Muscle layer of duodenum (tissue), 2 donors: ENCODE data around the gene RSPH9.

Experiments used
- H3K27ac ChIP-seq: one replicate; pipeline ENCODE4 v1.7.0; 2013; ENCODE audit warnings: mild to moderate bottlenecking, low read length
- H3K27me3 ChIP-seq: one replicate; pipeline ENCODE4 v1.7.0; 2013; ENCODE audit warnings: low read depth, mild to moderate bottlenecking, control low read depth, low read length
- H3K36me3 ChIP-seq, 2 donors: one replicate each; pipeline ENCODE4 v1.7.0; 2013; ENCODE audit warnings: low read length in 2 of 2, control low read depth in 1 of 2, mild to moderate bottlenecking in 1 of 2; ENCODE audit not compliant: insufficient read depth in 2 of 2, control insufficient read depth in 1 of 2
- H3K4me1 ChIP-seq, 2 donors: one replicate each; pipeline ENCODE4 v1.7.0; 2013; ENCODE audit warnings: low read length in 2 of 2, mild to moderate bottlenecking in 2 of 2, control low read depth in 1 of 2, moderate library complexity in 1 of 2; ENCODE audit not compliant: insufficient read depth in 2 of 2, control insufficient read depth in 1 of 2
- H3K4me3 ChIP-seq, 2 donors: one replicate each; pipeline ENCODE4 v1.7.0; 2013; ENCODE audit warnings: low read length in 2 of 2, low read depth in 1 of 2, mild to moderate bottlenecking in 1 of 2
- H3K9me3 ChIP-seq, 2 donors: one replicate each; pipeline ENCODE4 v1.7.0; 2013; ENCODE audit warnings: low read length in 2 of 2, control low read depth in 1 of 2, mild to moderate bottlenecking in 1 of 2; ENCODE audit not compliant: control insufficient read depth in 1 of 2
- donor health status: healthy.

RSPH9 gene

GRCh38 chr6:43670623-43670986 is 25.8 kb downstream of the RSPH9 start:
- Histone ChIP-seq H3K4me1 (peaks cover 15 to 41% of the 10 kb centered on the region in 2 donors), H3K27ac (no peak overlapping the region), H3K4me3 (no peak overlapping the region), H3K36me3 (peaks cover 37 to 48% of the 10 kb centered on the region in 2 donors), H3K9me3 (no peaks in the 10 kb centered on the region), H3K27me3 (no peaks in the 10 kb centered on the region)

DNA sequence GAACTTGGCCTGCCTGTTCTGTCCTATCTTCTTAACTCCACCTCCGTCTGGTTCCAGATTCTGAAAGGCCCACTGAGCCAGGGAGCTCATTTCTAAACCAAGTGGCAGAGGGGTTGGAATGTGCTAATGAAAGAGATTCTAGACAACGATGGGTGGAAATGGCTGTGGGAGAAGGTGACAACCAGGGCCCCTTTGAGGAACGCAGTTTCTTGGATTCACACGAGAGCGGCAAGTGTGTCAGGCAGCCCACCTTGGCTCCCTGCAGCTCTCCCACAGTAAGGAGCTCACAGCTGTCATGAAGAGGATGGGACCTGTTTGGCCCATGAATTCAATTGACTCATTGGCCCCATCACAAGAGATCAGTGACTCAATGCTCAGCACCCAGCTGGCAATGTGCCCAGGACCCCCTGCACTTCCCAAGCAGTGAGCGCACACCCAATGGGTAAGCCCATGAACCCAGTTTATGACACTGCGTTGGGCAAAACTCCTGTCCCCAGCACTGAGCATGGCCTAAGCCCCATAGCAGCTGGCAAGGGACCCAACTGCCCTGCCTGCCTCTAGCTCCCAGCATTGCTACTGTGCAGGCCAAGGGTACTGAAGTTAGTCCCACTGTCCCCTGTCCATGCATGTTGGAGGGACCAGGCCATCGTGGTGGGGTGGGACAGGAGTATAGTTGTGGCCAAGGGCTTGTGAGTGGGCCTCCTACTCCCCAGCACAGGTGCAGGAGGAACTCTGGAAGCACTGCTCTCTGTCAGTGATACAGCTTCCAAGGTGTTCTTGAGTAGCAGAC is 26.4 kb downstream of the RSPH9 start:
- H3K4me1 ChIP-seq = peaks cover 15 to 41% of the 10 kb centered on the region in 2 donors
- peaks cover 41 to 52% of the 10 kb centered on the region in 2 donors for H3K36me3 ChIP-seq
- H3K9me3 ChIP-seq = no peaks in the 10 kb centered on the region
- no peak overlapping the region for H3K4me3 ChIP-seq
- no peaks in the 10 kb centered on the region for H3K27me3 ChIP-seq
- no peak overlapping the region for H3K27ac ChIP-seq

DNA sequence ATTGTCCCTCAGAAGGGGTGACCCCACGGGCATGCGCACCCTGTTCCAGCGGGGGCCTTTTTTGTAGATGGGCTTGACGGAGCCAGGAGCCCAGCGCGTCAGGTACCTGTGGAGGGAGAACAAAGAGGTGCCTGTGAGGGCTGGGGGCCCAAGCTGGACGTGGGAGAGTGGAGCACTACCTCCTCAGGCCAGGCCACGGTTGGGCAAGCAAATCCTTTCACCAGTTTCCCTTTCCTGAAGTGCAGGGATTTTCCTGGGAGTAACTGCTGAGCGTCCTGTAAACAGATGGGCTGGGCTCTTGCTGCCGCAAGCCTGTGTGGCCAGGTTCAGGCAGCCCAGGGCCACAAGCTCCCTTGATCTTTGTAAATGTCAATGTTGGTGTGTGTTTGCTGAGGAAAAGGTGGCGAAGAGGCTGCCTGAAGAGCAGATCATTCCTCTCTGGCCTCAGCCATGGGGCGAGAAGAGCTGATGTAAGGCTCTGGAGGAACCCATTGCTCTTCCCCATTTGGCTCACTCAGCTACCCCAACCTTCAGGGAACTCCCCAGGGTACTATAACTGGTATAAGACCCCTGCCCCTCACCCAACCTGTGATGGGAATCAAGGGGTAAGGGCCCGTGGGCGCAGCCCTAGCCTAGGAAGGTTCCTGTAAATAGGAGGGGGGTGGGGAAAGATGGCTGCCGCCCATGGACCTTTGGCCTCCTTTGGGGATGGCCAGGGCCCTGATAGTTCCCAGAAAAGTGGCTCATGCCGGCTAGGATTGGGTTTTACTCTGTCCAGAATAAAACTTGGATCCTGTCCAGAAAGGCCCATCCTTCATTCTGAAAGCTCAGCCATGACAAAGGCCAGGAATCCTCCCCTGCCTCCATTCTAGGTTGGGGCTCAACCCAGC is 27.2 kb downstream of the RSPH9 start:
- no peak overlapping the region for H3K4me3 ChIP-seq
- H3K4me1 ChIP-seq = peaks cover 15 to 39% of the 10 kb centered on the region in 2 donors
- no peaks in the 10 kb centered on the region for H3K9me3 ChIP-seq
- H3K36me3 ChIP-seq = peaks cover 50 to 60% of the 10 kb centered on the region in 2 donors
- H3K27me3 ChIP-seq = no peaks in the 10 kb centered on the region
- H3K27ac ChIP-seq = no peak overlapping the region

- H3K27ac ChIP-seq = no peak overlapping the region
- H3K9me3 ChIP-seq = no peaks in the 10 kb centered on the region
- peaks cover 65 to 76% of the 10 kb centered on the region in 2 donors for H3K36me3 ChIP-seq
- H3K4me3 ChIP-seq = no peak overlapping the region
- H3K4me1 ChIP-seq = peaks cover 4 to 24% of the 10 kb centered on the region in 2 donors
- H3K27me3 ChIP-seq = no peaks in the 10 kb centered on the region
Observed at GRCh38 chr6:43673444-43674084, 28.7 kb downstream of the RSPH9 start.

- Histone ChIP-seq H3K36me3 (peaks cover 71 to 80% of the 10 kb centered on the region in 2 donors), H3K9me3 (no peaks in the 10 kb centered on the region), H3K4me3 (no peak overlapping the region), H3K27me3 (no peaks in the 10 kb centered on the region), H3K4me1 (peaks cover 4 to 16% of the 10 kb centered on the region in 2 donors), H3K27ac (no peak overlapping the region)
Observed at GRCh38 chr6:43674291-43674690, 29.5 kb downstream of the RSPH9 start.

DNA sequence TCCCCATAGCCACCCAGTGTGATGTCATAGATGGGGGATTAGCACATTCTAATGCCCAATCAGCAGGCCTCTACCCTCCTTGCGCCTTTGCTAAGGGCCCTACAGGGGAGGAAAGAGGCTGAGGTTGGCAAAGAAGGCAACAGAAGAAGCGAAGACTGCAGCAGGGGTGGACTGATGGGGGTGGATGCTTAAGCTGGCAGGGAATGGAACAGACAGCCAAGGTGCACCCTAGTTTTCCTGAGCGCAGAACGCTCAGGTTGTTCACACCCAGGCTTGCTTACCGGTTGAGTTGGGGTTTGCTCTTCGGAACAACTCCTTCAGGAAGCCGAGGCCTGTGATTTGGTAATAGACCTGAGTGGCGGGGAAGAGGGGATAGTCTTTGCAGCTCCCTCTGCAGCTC is 30.1 kb downstream of the RSPH9 start:
- Histone ChIP-seq H3K36me3 (peaks cover 76 to 82% of the 10 kb centered on the region in 2 donors), H3K4me1 (peaks cover 1 to 11% of the 10 kb centered on the region in 2 donors), H3K4me3 (no peak overlapping the region), H3K9me3 (no peaks in the 10 kb centered on the region), H3K27ac (no peak overlapping the region), H3K27me3 (no peaks in the 10 kb centered on the region)

DNA sequence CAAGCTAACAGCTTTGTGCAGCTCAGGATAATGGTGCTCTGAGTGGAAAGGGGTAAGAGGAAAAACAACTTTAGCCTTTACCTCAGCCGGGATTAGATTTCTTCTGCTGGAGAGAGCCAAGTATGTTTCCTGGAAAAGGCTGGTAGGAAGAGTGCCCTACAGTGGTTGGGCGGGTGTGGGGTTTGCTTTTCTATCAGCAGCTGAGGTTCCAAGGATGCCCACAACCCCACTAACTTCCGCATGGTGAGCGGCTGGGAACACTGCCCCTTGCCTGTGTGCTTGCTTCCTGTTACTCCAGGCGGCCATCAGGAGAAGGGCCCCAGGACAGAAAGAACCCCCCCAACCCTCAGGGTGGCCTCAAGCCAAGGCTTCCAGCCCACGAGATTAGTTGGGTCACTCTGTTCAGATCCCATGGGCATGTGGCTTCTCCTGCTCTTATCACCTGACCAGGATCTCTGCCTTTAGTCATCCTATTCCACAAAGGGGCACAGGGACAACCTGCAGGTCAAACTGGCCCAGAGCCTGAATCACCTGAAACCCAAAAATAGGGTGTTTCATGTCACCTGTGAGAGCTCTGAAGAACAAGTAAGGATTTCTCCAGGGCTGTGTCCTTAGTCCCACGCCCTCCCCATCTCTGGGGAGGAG is 32.2 kb downstream of the RSPH9 start:
- H3K36me3 ChIP-seq = peaks cover 67 to 73% of the 10 kb centered on the region in 2 donors
- no peaks in the 10 kb centered on the region for H3K27me3 ChIP-seq
- peaks cover 0 to 7% of the 10 kb centered on the region in 2 donors for H3K4me1 ChIP-seq
- H3K4me3 ChIP-seq = no peak overlapping the region
- no peak overlapping the region for H3K27ac ChIP-seq
- H3K9me3 ChIP-seq = no peaks in the 10 kb centered on the region

- Histone ChIP-seq H3K27me3 (no peaks in the 10 kb centered on the region), H3K9me3 (no peaks in the 10 kb centered on the region), H3K36me3 (peaks cover 64 to 73% of the 10 kb centered on the region in 2 donors), H3K27ac (no peak overlapping the region), H3K4me1 (peaks cover 0 to 3% of the 10 kb centered on the region in 2 donors), H3K4me3 (no peak overlapping the region)
Observed at GRCh38 chr6:43677759-43678158, 32.9 kb downstream of the RSPH9 start.

DNA sequence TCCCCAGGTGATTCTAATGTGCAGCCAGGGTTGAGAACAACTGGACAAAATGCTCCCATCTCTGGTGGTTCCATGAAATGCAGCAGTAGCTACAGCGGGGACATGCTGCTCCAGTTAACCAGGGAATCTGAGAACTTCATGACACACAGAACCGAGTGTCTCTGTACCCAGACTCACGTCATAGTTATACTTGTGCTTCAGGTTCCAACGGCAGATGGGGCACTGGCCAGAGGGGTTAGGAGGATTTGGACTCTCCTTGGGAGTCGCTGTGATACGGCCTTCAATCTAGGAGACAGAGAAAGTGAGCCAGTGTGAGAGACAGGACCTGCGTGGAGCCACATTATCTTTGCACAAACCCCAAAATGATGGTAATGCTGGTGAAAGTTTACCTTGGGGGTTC is 33.5 kb downstream of the RSPH9 start:
- no peaks in the 10 kb centered on the region for H3K9me3 ChIP-seq
- no peak overlapping the region for H3K27ac ChIP-seq
- no peak overlapping the region for H3K4me3 ChIP-seq
- H3K27me3 ChIP-seq = no peaks in the 10 kb centered on the region
- H3K4me1 ChIP-seq = peaks cover 0 to 3% of the 10 kb centered on the region in 2 donors
- H3K36me3 ChIP-seq = peaks cover 60 to 72% of the 10 kb centered on the region in 2 donors

GRCh38 chr6:43679057-43679456 is 34.2 kb downstream of the RSPH9 start:
- H3K27me3 ChIP-seq = no peaks in the 10 kb centered on the region
- H3K27ac ChIP-seq = no peak overlapping the region
- no peaks in the 10 kb centered on the region for H3K9me3 ChIP-seq
- H3K4me3 ChIP-seq = no peak overlapping the region
- peaks cover 53 to 64% of the 10 kb centered on the region in 2 donors for H3K36me3 ChIP-seq
- peaks cover 0 to 3% of the 10 kb centered on the region in 2 donors for H3K4me1 ChIP-seq
